ENCODE results near the gene KLHL35. TPM values are rescaled to one million over a fixed set of nuclear protein-coding genes. Genes with fewer than 3 reads are reported as not detected.

KLHL35 gene
- 0.48 TPM for total RNA-seq
- long read RNA-seq, partial matches to known transcripts, result 0 of 3 reads
- long read RNA-seq, other reads (novel, unspliced or antisense), result 1 of 3 reads

- ATAC-seq (ENCODE audit: poor library complexity) (no peak), DNase-seq (no peak)
- intact Hi-C loops (cut with DNase I), result no loop called here
Measured at GRCh38 chr11:75432911-75433321, at the start of gene KLHL35. TSS of gene KLHL35 (minus strand) at chr11:75433203. CDS start at chr11:75430629, 2,574 bp downstream.

GRCh38 chr11:75481922-75482606, 49.1 kb upstream of the KLHL35 start:
- intact Hi-C loops (cut with DNase I), result no loop called here
- DNase-seq (no peak), ATAC-seq (ENCODE audit: poor library complexity) (no peak)

- ATAC-seq (ENCODE audit: poor library complexity) (no peak), DNase-seq (no peak)
- intact Hi-C loops (cut with DNase I), result no loop called here
Measured at GRCh38 chr11:75481223-75481921, 48.4 kb upstream of the KLHL35 start.

GRCh38 chr11:75480185-75481175, 47.5 kb upstream of the KLHL35 start:
- no peak for ATAC-seq (ENCODE audit: poor library complexity)
- intact Hi-C loops (cut with DNase I), result no loop called here
- DNase-seq, result no peak

GRCh38 chr11:75479597-75480145, 46.7 kb upstream of the KLHL35 start:
- no peak for ATAC-seq (ENCODE audit: poor library complexity)
- DNase-seq, result no peak
- intact Hi-C loops (cut with DNase I), result no loop called here

GRCh38 chr11:75478783-75479596, 46.0 kb upstream of the KLHL35 start:
- ATAC-seq (ENCODE audit: poor library complexity), result no peak
- intact Hi-C loops (cut with DNase I), result no loop called here
- DNase-seq, result no peak

- DNase-seq (no peak), ATAC-seq (ENCODE audit: poor library complexity) (no peak)
- intact Hi-C loops (cut with DNase I), result no loop called here
Measured at GRCh38 chr11:75477614-75477935, 44.6 kb upstream of the KLHL35 start.

GRCh38 chr11:75476739-75477613, 44.0 kb upstream of the KLHL35 start:
- intact Hi-C loops (cut with DNase I), result no loop called here
- peak; percentile 81 for ATAC-seq (ENCODE audit: poor library complexity)
- DNase-seq, result peak; percentile 68

GRCh38 chr11:75475767-75476650, 43.0 kb upstream of the KLHL35 start:
- ATAC-seq (ENCODE audit: poor library complexity) (no peak), DNase-seq (peak; percentile 71)
- intact Hi-C loops (cut with DNase I), result no loop called here

GRCh38 chr11:75474878-75475766, 42.1 kb upstream of the KLHL35 start:
- no peak for ATAC-seq (ENCODE audit: poor library complexity)

GRCh38 chr11:75474240-75474639, 41.2 kb upstream of the KLHL35 start:
- intact Hi-C loops (cut with DNase I), result no loop called here
- DNase-seq, result no peak
- ATAC-seq (ENCODE audit: poor library complexity), result no peak

More at GRCh38 chr11:75474878-75475766, 42.1 kb upstream of the KLHL35 start:
- DNase-seq, result peak; percentile 71
- intact Hi-C loops (cut with DNase I), result no loop called here

- DNase-seq, result no peak
- intact Hi-C loops (cut with DNase I), result no loop called here
- ATAC-seq (ENCODE audit: poor library complexity), result no peak
Measured at GRCh38 chr11:75473684-75474083, 40.7 kb upstream of the KLHL35 start.

GRCh38 chr11:75472081-75472732, 39.2 kb upstream of the KLHL35 start:
- ATAC-seq (ENCODE audit: poor library complexity) (no peak), DNase-seq (peak; percentile 19)
- intact Hi-C loops (cut with DNase I), result no loop called here

GRCh38 chr11:75471176-75471973, 38.4 kb upstream of the KLHL35 start:
- DNase-seq (peak; percentile 9), ATAC-seq (ENCODE audit: poor library complexity) (no peak)
- intact Hi-C loops (cut with DNase I), result no loop called here
